Ishikawa (cell line): ENCODE results near the gene TDP2.
A peak's percentile ranks its signal among the peaks of the same experiment; 100 is the strongest.

Source experiments
- CEBPB ChIP-seq: IDR thresholded peaks from 2 replicates; pipeline ENCODE4 v1.6.1; 2012
- CREB1 ChIP-seq: IDR thresholded peaks from 2 replicates; pipeline ENCODE4 v1.6.1; 2012; ENCODE audit warnings: low read depth
- EGR1 ChIP-seq: IDR thresholded peaks from 2 replicates; pipeline ENCODE4 v1.6.1; 2012
- EP300 ChIP-seq: IDR thresholded peaks from 2 replicates; pipeline ENCODE4 v1.6.1; 2012; ENCODE audit warnings: borderline replicate concordance
- FOXM1 ChIP-seq: IDR thresholded peaks from 2 replicates; pipeline ENCODE4 v1.6.1; 2012; ENCODE audit warnings: low read depth, borderline replicate concordance
- MAX ChIP-seq: IDR thresholded peaks from 2 replicates; pipeline ENCODE4 v1.6.1; 2012
- NFIC ChIP-seq: IDR thresholded peaks from 2 replicates; pipeline ENCODE4 v1.6.1; 2012
- RAD21 ChIP-seq: IDR thresholded peaks from 2 replicates; pipeline ENCODE4 v1.6.1; 2012; ENCODE audit warnings: low read depth
- REST ChIP-seq: IDR thresholded peaks from 2 replicates; pipeline ENCODE4 v1.6.1; 2012; ENCODE audit warnings: low read depth, mild to moderate bottlenecking
- TAF1 ChIP-seq: IDR thresholded peaks from 2 replicates; pipeline ENCODE4 v1.6.1; 2012; ENCODE audit warnings: low read depth, mild to moderate bottlenecking
- TCF12 ChIP-seq: IDR thresholded peaks from 2 replicates; pipeline ENCODE4 v1.6.1; 2012; ENCODE audit warnings: low read depth
- TEAD4 ChIP-seq: IDR thresholded peaks from 2 replicates; pipeline ENCODE4 v1.6.1; 2012
- USF1 ChIP-seq: IDR thresholded peaks from 2 replicates; pipeline ENCODE4 v1.6.1; 2012
- YY1 ChIP-seq: IDR thresholded peaks from 2 replicates; pipeline ENCODE4 v1.6.1; 2012; ENCODE audit warnings: low read depth
- ZBTB7A ChIP-seq: IDR thresholded peaks from 2 replicates; pipeline ENCODE4 v1.6.1; 2012; ENCODE audit warnings: low read depth

Gene TDP2

GRCh38 chr6:24666641-24667377 is at the start of gene TDP2, which contains the start of gene ACOT13:
Gene TDP2, minus strand, starts transcription at chr6:24666899. Its CDS starts 37 bp downstream, at chr6:24666862.
Gene ACOT13, plus strand, starts transcription at chr6:24667077. Its CDS starts 187 bp downstream, at chr6:24667264.
- TF ChIP-seq TAF1, result peak; percentile 86; the same call in 1 of the 2 replicates
- peak; percentile 75; the same call in 1 of the 2 replicates for TF ChIP-seq MAX
- no peak for TF ChIP-seq CREB1
- no peak for TF ChIP-seq FOXM1
- TF ChIP-seq TCF12, result 0 out of 2 replicates have a peak, but pooled peaks have one; percentile 57
- peak; percentile 39; the same call in 1 of the 2 replicates for TF ChIP-seq USF1
- TF ChIP-seq YY1, result peak; percentile 76
- TF ChIP-seq CEBPB, result peak; percentile 61
- TF ChIP-seq REST, result no peak
- no peak for TF ChIP-seq ZBTB7A
- TF ChIP-seq EGR1, result no peak
- no peak for TF ChIP-seq EP300
- no peak for TF ChIP-seq NFIC

- no peak for TF ChIP-seq YY1
- TF ChIP-seq CEBPB, result no peak
- no peak for TF ChIP-seq FOXM1
- TF ChIP-seq RAD21, result no peak
- no peak for TF ChIP-seq TAF1
Measured at GRCh38 chr6:24710519-24711303, 44.0 kb upstream of the TDP2 start.

- TF ChIP-seq USF1 (0 out of 2 replicates have a peak, but pooled peaks have one; percentile 5), TCF12 (no peak)
Measured at GRCh38 chr6:24709014-24709711, 42.5 kb upstream of the TDP2 start.

GRCh38 chr6:24708612-24709011 is 41.9 kb upstream of the TDP2 start:
- TF ChIP-seq RAD21 (no peak), EGR1 (no peak), TEAD4 (no peak), FOXM1 (no peak), TAF1 (no peak), NFIC (no peak), ZBTB7A (no peak), CREB1 (no peak), TCF12 (no peak), YY1 (no peak), EP300 (no peak), REST (no peak), CEBPB (no peak), USF1 (no peak), MAX (no peak)

GRCh38 chr6:24704468-24704867 is 37.8 kb upstream of the TDP2 start:
- no peak for TF ChIP-seq EGR1
